OCI-LY1 (cell line): Measurements from ENCODE around the gene DCBLD2.

Experiments
- EZH2 ChIP-seq: fragments of 200-600 bp; sonication (generic), shearing (Covaris generic); IDR thresholded peaks from 2 replicates; pipeline ENCODE4 v1.8.0; 2017; ENCODE audit warnings: borderline replicate concordance, mixed run types, mild to moderate bottlenecking, antibody characterized with exemption, low read length, moderate library complexity, mixed read lengths
- TF ChIP-seq, protein P1 (sequence below): fragments of 200-600 bp; sonication (generic), shearing (Covaris generic); IDR thresholded peaks from 2 replicates; pipeline ENCODE4 v1.5.1; 2017; ENCODE audit warnings: mild to moderate bottlenecking, antibody characterized with exemption, low read length, moderate library complexity, mixed read lengths

- TF ChIP-seq, protein P1, sequence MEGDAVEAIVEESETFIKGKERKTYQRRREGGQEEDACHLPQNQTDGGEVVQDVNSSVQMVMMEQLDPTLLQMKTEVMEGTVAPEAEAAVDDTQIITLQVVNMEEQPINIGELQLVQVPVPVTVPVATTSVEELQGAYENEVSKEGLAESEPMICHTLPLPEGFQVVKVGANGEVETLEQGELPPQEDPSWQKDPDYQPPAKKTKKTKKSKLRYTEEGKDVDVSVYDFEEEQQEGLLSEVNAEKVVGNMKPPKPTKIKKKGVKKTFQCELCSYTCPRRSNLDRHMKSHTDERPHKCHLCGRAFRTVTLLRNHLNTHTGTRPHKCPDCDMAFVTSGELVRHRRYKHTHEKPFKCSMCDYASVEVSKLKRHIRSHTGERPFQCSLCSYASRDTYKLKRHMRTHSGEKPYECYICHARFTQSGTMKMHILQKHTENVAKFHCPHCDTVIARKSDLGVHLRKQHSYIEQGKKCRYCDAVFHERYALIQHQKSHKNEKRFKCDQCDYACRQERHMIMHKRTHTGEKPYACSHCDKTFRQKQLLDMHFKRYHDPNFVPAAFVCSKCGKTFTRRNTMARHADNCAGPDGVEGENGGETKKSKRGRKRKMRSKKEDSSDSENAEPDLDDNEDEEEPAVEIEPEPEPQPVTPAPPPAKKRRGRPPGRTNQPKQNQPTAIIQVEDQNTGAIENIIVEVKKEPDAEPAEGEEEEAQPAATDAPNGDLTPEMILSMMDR = no peak
- no peak for TF ChIP-seq EZH2
Observed at GRCh38 chr3:98856724-98857123, 44.8 kb downstream of the DCBLD2 start.
